ENCODE results near the gene NUDC.
"Not testable (repeated sequence)": the region's sequence is repeated elsewhere in the genome, so short reads cannot be mapped to it uniquely, and the experiment has no call there.

Gene NUDC

GRCh38 chr1:26921540-26922430 lies at the start of gene NUDC:
TSS of gene NUDC (plus strand) at chr1:26921743. CDS start at chr1:26921849, 106 bp downstream.
- peak; percentile 97 for DNase-seq (ENCODE audit: low read depth)

GRCh38 chr1:26873097-26873496 lies 48.4 kb upstream of the NUDC start:
- DNase-seq (ENCODE audit: low read depth), result not testable (repeated sequence)

GRCh38 chr1:26874896-26875295 lies 46.6 kb upstream of the NUDC start:
- DNase-seq (ENCODE audit: low read depth), result no peak

DNA sequence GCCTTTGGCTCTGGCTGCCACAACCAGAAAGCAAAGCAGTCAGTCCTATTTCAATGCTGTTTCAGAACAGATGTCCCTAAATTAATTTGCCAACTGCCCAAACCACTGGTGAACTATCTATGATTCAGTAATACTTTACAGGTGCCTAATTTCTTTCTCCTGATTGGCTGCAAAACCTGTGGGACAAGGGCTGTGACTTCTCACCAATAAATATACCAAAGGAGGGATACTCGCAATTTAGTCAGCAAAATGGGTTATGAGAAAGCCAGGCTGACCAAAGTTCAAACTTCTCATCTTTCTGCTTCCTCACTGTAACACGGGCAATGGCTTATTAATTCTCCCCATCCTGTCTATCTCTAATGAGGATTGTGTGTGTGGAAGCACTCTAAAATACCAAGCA lies 44.2 kb upstream of the NUDC start:
- DNase-seq (ENCODE audit: low read depth), result no peak

DNA sequence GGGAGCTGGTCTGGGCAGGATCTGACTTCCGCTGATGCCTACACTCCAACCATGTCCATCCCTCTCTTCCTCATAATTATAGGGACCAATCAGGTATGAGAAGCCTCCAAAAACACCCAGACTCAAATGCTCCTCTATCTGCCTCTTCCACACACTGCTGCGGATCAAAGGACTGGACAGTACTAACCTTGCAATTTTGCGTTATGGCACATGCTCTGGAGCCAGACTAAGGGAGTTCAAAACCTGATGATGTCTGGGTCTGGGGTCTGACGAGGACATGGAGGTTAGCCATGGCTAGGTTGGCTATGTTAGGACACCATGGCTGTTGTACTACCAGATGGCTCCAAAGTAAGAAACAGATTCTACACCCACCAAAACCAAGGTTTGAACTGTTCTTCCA lies 41.8 kb upstream of the NUDC start:
- DNase-seq (ENCODE audit: low read depth), result no peak

DNA sequence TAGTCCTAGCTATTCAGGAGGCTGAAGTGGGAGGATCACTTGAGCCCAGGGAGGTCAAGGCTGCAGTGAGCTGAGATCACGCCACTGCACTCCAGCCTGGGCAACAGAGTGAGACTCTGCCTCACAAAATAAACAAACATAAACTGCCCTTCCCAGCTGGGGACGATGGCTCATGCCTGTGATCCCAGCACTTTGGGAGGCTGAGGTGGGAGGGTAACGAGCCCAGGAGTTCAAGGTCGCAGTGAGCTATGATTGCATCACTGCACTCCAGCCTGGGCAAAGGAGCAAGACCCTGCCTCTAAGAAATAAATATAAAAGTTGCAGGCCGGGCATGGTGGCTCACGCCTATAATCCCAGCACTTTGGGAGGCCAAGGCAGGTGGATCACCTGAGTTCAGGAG lies 39.9 kb upstream of the NUDC start:
- DNase-seq (ENCODE audit: low read depth), result not testable (repeated sequence)

DNA sequence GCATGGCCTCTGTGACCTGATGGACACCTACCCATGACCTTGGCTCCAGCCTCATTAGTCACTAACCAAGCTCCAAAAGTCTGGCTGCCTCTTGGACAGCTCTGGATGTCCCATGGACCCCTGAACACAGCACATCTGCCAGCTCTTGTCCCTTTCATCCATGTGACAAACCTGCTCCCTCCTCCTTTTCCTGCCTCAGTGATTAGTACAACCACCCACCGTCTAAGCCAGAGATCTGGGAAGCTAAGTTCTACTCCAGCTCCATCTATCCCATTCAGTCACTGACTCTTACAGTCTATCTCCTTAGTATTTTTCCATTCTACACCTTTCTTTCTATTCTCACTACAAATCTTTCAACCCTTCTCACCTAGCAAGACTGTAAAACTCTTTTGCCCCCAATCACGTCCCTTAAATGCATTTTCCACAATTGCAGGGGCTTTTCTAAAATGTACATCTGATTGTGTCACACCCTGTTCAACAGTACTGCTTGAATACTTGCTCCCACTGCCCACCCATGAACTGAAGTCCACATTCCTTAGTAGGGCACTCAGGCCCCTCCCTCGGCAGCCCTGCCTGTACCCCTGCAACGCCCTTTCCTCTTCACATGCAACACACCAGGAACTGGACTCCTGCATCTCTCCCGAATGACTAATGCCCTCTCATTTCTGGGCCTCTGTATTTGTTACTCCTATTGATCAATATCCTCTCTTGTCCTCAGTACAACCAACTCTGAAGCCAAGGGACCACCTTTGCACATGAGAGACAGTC lies 38.7 kb upstream of the NUDC start:
- DNase-seq (ENCODE audit: low read depth), result no peak

DNA sequence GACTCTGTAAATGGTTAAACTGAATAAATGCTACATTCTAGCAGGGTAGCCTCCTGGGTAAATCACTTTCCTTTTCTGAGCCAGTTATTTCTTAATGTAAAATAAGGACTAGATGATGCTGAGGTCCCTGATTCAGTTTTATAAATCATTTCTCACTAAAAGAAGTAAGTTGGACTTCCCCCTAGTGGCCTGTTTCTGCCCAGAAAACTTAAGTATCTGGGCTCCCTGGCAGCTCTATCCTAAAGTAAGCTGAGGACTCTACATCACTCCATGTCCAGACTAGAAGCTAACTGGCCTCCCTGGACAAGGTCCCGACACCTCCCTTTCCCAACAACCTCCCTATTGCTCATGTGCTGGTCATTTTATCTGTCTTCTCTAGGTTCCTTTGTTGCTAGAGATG lies 34.4 kb upstream of the NUDC start:
- peak; percentile 27 for DNase-seq (ENCODE audit: low read depth)

DNA sequence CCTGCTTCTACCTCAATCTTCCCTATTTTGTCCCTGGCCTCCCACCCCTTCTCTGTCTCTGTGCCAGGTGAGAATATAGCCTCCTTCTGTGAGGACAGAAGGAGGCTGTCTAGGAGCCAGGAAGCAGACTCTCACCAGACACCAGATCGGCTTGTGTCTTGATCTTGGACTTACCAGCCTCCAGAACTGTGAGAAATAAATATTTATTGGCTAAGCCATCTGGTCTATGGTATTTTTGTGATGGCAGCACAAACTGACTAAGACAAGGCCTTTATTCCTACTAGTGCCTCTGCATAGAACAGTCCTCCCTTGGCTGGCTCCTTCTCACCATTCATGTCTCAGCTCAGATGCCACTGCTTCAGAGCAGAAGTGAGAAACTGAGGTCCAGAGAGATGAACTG lies 33.3 kb upstream of the NUDC start:
- DNase-seq (ENCODE audit: low read depth), result no peak

- DNase-seq (ENCODE audit: low read depth), result peak; percentile 57
Measured at GRCh38 chr1:26889551-26890466, 31.7 kb upstream of the NUDC start, which contains the start of gene GPN2. TSS of gene GPN2 (minus strand) at chr1:26890283. CDS start at chr1:26890096, 187 bp downstream.

DNA sequence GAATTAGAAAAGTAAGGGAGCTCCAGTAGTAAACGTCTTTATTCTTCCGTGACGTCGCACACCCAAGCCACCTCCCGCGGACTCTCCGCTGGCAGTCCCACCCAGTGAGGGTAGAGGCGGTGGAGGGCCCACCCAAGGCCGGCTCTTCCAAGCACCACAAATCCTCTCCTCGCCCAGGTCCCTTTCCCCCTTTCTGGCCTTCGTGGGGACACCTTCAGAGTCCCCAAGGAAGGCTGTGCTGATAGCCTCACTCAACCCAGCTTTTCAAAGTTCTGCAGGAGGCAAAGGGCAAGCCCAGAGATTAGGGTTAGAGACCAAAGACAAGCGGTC lies 31.1 kb upstream of the NUDC start:
- DNase-seq (ENCODE audit: low read depth), result no peak

DNA sequence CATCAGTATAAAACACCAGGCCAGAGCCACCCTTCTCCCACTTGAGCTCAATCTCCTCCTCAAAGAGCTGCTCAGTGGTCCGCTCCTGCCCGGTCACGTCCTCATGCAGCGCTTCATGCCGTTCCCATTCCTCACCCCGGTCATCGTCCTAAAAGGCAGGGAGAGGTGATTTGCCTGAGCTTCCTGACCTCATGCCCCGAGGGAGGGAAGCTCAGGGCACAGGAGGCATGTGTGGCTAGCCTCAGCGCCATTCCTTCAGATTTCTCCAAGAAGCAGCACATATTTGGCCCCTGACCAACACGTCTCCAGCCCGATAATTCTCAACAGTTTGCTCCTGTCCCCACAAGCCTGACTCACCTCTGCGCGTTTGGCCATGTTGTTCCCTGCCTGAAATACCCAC lies 27.3 kb upstream of the NUDC start:
- no peak for DNase-seq (ENCODE audit: low read depth)

GRCh38 chr1:26897351-26897750 lies 24.2 kb upstream of the NUDC start:
- DNase-seq (ENCODE audit: low read depth), result no peak

GRCh38 chr1:26900001-26900814 lies 21.3 kb upstream of the NUDC start, which contains the start of gene GPATCH3:
TSS of gene GPATCH3 (minus strand) at chr1:26900467. CDS start at chr1:26900442, 25 bp downstream.
- peak; percentile 87 for DNase-seq (ENCODE audit: low read depth)

DNA sequence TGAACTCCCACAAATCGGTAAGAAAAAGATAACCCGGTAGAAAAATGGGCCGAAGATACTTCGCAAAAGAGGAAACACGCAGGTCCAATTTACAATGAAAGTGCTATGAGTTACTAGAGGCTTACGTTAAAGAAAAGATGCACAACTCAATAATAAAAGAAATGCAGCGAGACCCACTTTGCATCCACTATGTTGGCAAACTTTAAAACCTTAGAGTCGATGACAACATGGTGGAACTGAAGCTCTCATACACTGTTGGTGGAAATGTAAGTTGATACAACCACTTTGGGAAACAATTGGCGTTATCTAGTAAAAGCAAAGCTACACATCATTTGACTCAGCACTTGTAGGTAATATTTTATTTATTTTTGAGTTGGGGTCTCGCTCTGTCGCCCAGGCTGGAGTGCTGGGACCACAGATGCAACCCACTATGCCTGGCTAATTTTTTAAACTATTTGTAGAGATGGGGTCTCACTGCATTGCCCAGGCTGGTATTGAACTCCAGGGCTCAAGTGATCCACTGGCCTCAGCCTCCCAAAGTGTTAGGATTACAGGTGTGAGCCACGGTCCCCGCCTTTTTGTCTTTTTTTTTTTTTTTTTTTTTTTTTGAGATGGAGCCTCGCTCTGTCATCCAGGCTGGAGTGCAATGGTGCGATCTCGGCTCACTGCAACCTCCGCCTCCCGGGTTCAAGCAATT lies 20.6 kb upstream of the NUDC start:
- no peak for DNase-seq (ENCODE audit: low read depth)

DNA sequence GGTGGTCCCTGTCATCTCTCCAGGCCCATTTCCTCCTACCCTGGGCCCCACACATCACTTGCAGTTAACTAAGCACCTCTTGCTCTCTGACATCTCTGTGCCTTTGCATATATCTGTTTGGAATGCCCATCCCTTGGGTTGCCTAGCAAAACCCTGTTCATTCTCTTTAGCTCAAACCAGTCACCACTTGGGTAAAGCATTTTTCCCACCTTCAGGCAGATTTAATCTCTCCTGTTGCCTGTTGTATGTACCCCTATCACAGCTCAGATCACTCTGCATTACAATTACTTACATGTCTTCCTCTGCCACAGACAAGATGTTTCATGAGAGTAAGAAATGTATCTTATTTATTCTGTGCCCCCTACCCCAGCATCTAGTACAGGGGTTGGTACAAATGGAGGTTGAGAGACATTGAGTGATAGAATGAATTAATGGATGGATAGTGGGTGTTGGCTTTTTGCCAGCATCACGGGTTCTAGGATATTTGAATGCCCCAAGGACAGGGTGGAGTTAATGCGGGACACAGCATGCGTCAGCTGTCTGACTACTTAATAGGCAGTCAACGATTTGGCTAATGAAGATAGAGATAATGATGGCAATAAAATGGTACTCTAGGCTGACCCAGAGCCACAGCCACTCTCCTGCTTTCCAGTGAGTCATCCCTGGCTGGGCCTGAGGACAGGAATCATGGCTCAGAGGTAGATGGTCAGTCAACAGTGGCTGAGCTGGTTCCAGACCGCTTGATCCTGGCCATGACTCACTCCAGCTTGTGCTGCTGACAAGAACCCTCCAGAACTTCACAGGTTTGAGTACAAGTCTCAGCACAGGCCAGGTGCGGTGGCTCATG lies 14.2 kb upstream of the NUDC start:
- DNase-seq (ENCODE audit: low read depth), result peak; percentile 84

GRCh38 chr1:26909951-26910342 lies 11.6 kb upstream of the NUDC start:
- no peak for DNase-seq (ENCODE audit: low read depth)

DNA sequence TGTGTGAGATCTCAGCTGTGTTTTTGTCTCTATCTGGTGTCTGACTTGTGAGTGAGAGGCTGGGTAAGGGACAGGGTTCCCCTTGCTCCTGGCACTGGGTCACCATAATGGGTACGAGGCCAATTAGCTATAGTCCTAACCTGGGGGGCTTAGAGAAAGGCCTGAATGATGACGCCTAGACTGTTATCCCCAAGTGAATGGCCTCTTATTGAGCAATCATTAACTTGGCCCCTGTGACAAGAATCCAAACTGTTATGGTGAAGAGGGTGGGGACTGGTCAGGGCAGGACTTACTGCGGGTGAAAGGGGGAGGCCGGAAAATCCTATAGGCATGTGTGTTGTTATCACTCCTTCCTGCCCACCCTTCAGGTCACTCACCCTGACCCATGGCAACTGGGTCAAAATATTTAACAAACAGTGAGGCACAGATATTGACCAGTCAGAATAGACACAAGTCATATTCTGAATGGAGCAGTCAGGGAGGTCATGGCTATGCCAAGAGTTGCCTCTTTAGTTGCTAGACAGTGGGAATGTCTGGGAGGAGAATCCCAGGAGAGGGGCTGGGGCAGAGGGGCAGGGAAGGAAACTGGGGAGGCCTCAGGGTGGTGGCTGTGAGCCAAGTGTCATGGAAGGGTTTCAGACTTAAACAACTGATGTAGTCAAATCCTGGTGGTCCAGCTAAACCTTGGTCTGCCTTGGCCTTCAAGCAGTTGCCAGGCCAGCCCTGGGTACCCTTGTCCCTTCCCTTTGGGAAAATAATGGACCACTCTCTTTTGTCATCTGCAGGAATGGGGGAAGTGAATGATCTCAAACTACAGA lies 11.0 kb upstream of the NUDC start:
- DNase-seq (ENCODE audit: low read depth), result no peak

Measured in stromal cell of bone marrow (primary cell).